ENCODE data around the gene TYR.

DNA sequence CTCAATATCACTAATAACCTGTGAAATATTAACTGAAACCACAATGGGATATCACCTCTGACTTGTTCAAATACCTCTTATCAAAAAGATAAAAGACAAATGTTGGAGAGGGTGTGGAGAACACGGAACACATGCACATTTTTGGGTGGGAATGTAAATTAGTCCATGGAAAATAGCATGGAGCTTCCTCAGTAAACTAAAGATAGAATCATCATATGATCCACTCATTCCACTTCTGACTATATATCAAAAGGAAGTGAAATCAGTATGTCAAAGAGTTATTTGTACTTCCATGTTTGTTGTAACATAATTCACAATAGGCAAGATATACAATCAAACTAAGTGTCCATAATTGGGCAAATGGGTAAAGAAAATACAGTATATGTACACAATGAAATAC lies 57.4 kb downstream of the TYR start:
- TF ChIP-seq EZH2 (IDR thresholded peaks at IDR 0.05; ENCODE audit: insufficient read depth, poor library complexity, severe bottlenecking) (no peak), EZH2phosphoT487 (IDR thresholded peaks at IDR 0.05; ENCODE audit: insufficient read depth, low read depth) (no peak)
